ENCODE results near the gene STUB1. TPM values are rescaled to one million over a fixed set of nuclear protein-coding genes. Genes with fewer than 3 reads are reported as not detected.

Gene STUB1
- total RNA-seq, 3 donors from 2014 or later: 127 to 184 (median 175) TPM

GRCh38 chr16:654034-654433 is 26.2 kb upstream of the STUB1 start:
- H3K4me3 ChIP-seq: no peak overlapping the region
- DNase-seq (ENCODE audit: low spot score in 2 of 2): no peak
- TF ChIP-seq POLR2AphosphoS5 (IDR thresholded peaks at IDR 0.05) (no peak), POLR2A (IDR thresholded peaks at IDR 0.05) (no peak), CTCF (IDR thresholded peaks at IDR 0.05) (no peak)
- H3K27me3 ChIP-seq: no peaks in the 10 kb centered on the region
- H3K4me1 ChIP-seq: peaks cover 8 to 9% of the 10 kb centered on the region in 2 donors
- H3K9me3 ChIP-seq: no peaks in the 10 kb centered on the region
- no peaks in the 10 kb centered on the region for H3K36me3 ChIP-seq
- H3K27ac ChIP-seq: no peak overlapping the region
- intact Hi-C loops (cut with DNase I; ENCODE audit: low total_unique reads): no loop called here

- H3K27ac ChIP-seq: no peak overlapping the region
- H3K36me3 ChIP-seq: no peaks in the 10 kb centered on the region
- no peak overlapping the region for H3K4me3 ChIP-seq
- no peak for DNase-seq (ENCODE audit: low spot score in 2 of 2)
- intact Hi-C loops (cut with DNase I; ENCODE audit: low total_unique reads): no loop called here
- no peaks in the 10 kb centered on the region for H3K9me3 ChIP-seq
- H3K27me3 ChIP-seq: no peaks in the 10 kb centered on the region
- H3K4me1 ChIP-seq: peaks cover 0 to 6% of the 10 kb centered on the region in 2 donors
- no peak for TF ChIP-seq CTCF (IDR thresholded peaks at IDR 0.05)
- no peak for TF ChIP-seq POLR2AphosphoS5 (IDR thresholded peaks at IDR 0.05)
- TF ChIP-seq POLR2A (IDR thresholded peaks at IDR 0.05): no peak
These were observed 22.7 kb upstream of the STUB1 start for GRCh38 chr16:657487-657886.

- H3K36me3 ChIP-seq: no peaks in the 10 kb centered on the region
- H3K4me3 ChIP-seq: no peak overlapping the region
- no peaks in the 10 kb centered on the region for H3K9me3 ChIP-seq
- no peaks in the 10 kb centered on the region for H3K27me3 ChIP-seq
- H3K27ac ChIP-seq: no peak overlapping the region
- DNase-seq (ENCODE audit: low spot score in 2 of 2): no peak
- intact Hi-C loops (cut with DNase I; ENCODE audit: low total_unique reads): no loop called here
- TF ChIP-seq POLR2AphosphoS5 (IDR thresholded peaks at IDR 0.05) (no peak), CTCF (IDR thresholded peaks at IDR 0.05) (no peak), POLR2A (IDR thresholded peaks at IDR 0.05) (no peak)
- H3K4me1 ChIP-seq: peaks cover 0 to 6% of the 10 kb centered on the region in 2 donors
These were observed 21.3 kb upstream of the STUB1 start for GRCh38 chr16:658679-659571.

- H3K27ac ChIP-seq: no peak overlapping the region
These were observed 20.6 kb upstream of the STUB1 start for GRCh38 chr16:659618-660017.

More at GRCh38 chr16:659618-660017, 20.6 kb upstream of the STUB1 start:
- Histone ChIP-seq H3K9me3 (no peaks in the 10 kb centered on the region), H3K4me1 (peaks cover 0 to 6% of the 10 kb centered on the region in 2 donors), H3K27me3 (no peaks in the 10 kb centered on the region), H3K4me3 (no peak overlapping the region), H3K36me3 (no peaks in the 10 kb centered on the region)
- no peak for TF ChIP-seq CTCF (IDR thresholded peaks at IDR 0.05)
- no peak for TF ChIP-seq POLR2AphosphoS5 (IDR thresholded peaks at IDR 0.05)
- no peak for TF ChIP-seq POLR2A (IDR thresholded peaks at IDR 0.05)
- no peak for DNase-seq (ENCODE audit: low spot score in 2 of 2)
- intact Hi-C loops (cut with DNase I; ENCODE audit: low total_unique reads): no loop called here
